Measurements from ENCODE around the gene PCNX4.

The PCNX4 gene

GRCh38 chr14:60204843-60205774 is 113.4 kb downstream of the PCNX4 start:
- Mint-ChIP-seq H3K27ac (no peak overlapping the region), H3K9me3 (peaks cover under 1 to 2% of the 10 kb centered on the region in 2 donors), H3K27me3 (peaks cover 33% of the 10 kb centered on the region), H3K4me1 (peaks cover 25% of the 10 kb centered on the region), H3K4me3 (no peak overlapping the region)
- ATAC-seq: no peak
- no peak for DNase-seq

- Mint-ChIP-seq H3K27ac (no peak overlapping the region), H3K4me3 (no peak overlapping the region), H3K4me1 (peaks cover 25% of the 10 kb centered on the region), H3K27me3 (peaks cover 33% of the 10 kb centered on the region), H3K9me3 (no peaks in the 10 kb centered on the region)
- no peak for DNase-seq
- ATAC-seq: peak; percentile 31
Observed at GRCh38 chr14:60206249-60206670, 114.5 kb downstream of the PCNX4 start.

- Mint-ChIP-seq H3K27me3 (peaks cover 33% of the 10 kb centered on the region), H3K4me1 (peaks cover 25% of the 10 kb centered on the region), H3K27ac (peak overlapping the region in 1 of 2 donors; percentile 54), H3K9me3 (no peaks in the 10 kb centered on the region), H3K4me3 (no peak overlapping the region)
- DNase-seq (no peak), ATAC-seq (peak; percentile 86)
Observed at GRCh38 chr14:60206837-60207533, 115.3 kb downstream of the PCNX4 start.

- Mint-ChIP-seq H3K9me3 (no peaks in the 10 kb centered on the region), H3K27me3 (peaks cover 25% of the 10 kb centered on the region), H3K4me1 (peaks cover 13% of the 10 kb centered on the region), H3K4me3 (no peak overlapping the region), H3K27ac (no peak overlapping the region)
- ATAC-seq (no peak), DNase-seq (no peak)
Observed at GRCh38 chr14:60210703-60211102, 119.0 kb downstream of the PCNX4 start.

GRCh38 chr14:60211153-60211552 is 119.4 kb downstream of the PCNX4 start:
- peaks cover 24% of the 10 kb centered on the region for H3K27me3 Mint-ChIP-seq

GRCh38 chr14:60212503-60213371 is 121.0 kb downstream of the PCNX4 start:
- Mint-ChIP-seq H3K4me1 (no peaks in the 10 kb centered on the region), H3K27me3 (peaks cover 12% of the 10 kb centered on the region), H3K27ac (peak overlapping the region in 1 of 2 donors; percentile 22), H3K4me3 (no peak overlapping the region), H3K9me3 (no peaks in the 10 kb centered on the region)
- peak; percentile 73 for ATAC-seq
- DNase-seq: peak in 1 of 2 donors; percentile 31

More at GRCh38 chr14:60211153-60211552, 119.4 kb downstream of the PCNX4 start:
- no peak for ATAC-seq
- DNase-seq: no peak
- no peak overlapping the region for H3K27ac Mint-ChIP-seq
- peaks cover 9% of the 10 kb centered on the region for H3K4me1 Mint-ChIP-seq
- H3K4me3 Mint-ChIP-seq: no peak overlapping the region
- no peaks in the 10 kb centered on the region for H3K9me3 Mint-ChIP-seq

GRCh38 chr14:60214003-60214402 is 122.3 kb downstream of the PCNX4 start:
- Mint-ChIP-seq H3K27ac (no peak overlapping the region), H3K4me3 (no peak overlapping the region), H3K27me3 (peaks cover 11% of the 10 kb centered on the region), H3K9me3 (no peaks in the 10 kb centered on the region), H3K4me1 (peaks cover 5% of the 10 kb centered on the region)
- no peak for DNase-seq
- no peak for ATAC-seq

GRCh38 chr14:60214415-60215126 is 122.8 kb downstream of the PCNX4 start:
- DNase-seq (no peak), ATAC-seq (no peak)
- Mint-ChIP-seq H3K27me3 (peaks cover 5% of the 10 kb centered on the region), H3K27ac (no peak overlapping the region), H3K4me3 (no peak overlapping the region), H3K4me1 (peaks cover 11% of the 10 kb centered on the region), H3K9me3 (no peaks in the 10 kb centered on the region)

- ATAC-seq: no peak
- no peak for DNase-seq
- H3K9me3 Mint-ChIP-seq: no peaks in the 10 kb centered on the region
- peaks cover 16% of the 10 kb centered on the region for H3K4me1 Mint-ChIP-seq
- H3K27ac Mint-ChIP-seq: no peak overlapping the region
- H3K4me3 Mint-ChIP-seq: no peak overlapping the region
- H3K27me3 Mint-ChIP-seq: peaks cover under 1% of the 10 kb centered on the region
Observed at GRCh38 chr14:60215127-60215444, 123.4 kb downstream of the PCNX4 start.

GRCh38 chr14:60215520-60216420 is 124.0 kb downstream of the PCNX4 start:
- H3K4me1 Mint-ChIP-seq: peaks cover 23% of the 10 kb centered on the region
- no peaks in the 10 kb centered on the region for H3K9me3 Mint-ChIP-seq
- no peak for DNase-seq
- H3K4me3 Mint-ChIP-seq: no peak overlapping the region
- no peak for ATAC-seq
- H3K27me3 Mint-ChIP-seq: no peaks in the 10 kb centered on the region
- H3K27ac Mint-ChIP-seq: no peak overlapping the region

GRCh38 chr14:60217713-60218112 is 126.0 kb downstream of the PCNX4 start:
- Mint-ChIP-seq H3K27me3 (no peaks in the 10 kb centered on the region), H3K4me3 (no peak overlapping the region), H3K9me3 (no peaks in the 10 kb centered on the region), H3K27ac (no peak overlapping the region), H3K4me1 (peaks cover 35% of the 10 kb centered on the region)
- DNase-seq (no peak), ATAC-seq (no peak)
